Skeletal muscle tissue (tissue), 4 donors: ENCODE results near the gene ANO7. TPM values are rescaled to one million over a fixed set of nuclear protein-coding genes. Genes with fewer than 3 reads are reported as not detected.
"Not testable (repeated sequence)": the region's sequence is repeated elsewhere in the genome, so short reads cannot be mapped to it uniquely, and the experiment has no call there.

Source experiments
- H3K27ac ChIP-seq: one replicate; pipeline ENCODE4 v1.7.0; 2013; ENCODE audit warnings: mild to moderate bottlenecking, low read depth, low read length, inconsistent platforms
- H3K27me3 ChIP-seq, 3 donors: one replicate each; pipeline ENCODE4 v1.7.0; 2013; ENCODE audit warnings: low read length in 3 of 3; ENCODE audit not compliant: control insufficient read depth in 3 of 3, insufficient read depth in 3 of 3
- H3K36me3 ChIP-seq, 3 donors: one replicate each; pipeline ENCODE4 v1.7.0; 2013; ENCODE audit warnings: low read length in 3 of 3; ENCODE audit not compliant: control insufficient read depth in 3 of 3, insufficient read depth in 3 of 3
- H3K4me1 ChIP-seq, 3 donors: one replicate each; pipeline ENCODE4 v1.7.0; 2013; ENCODE audit warnings: low read length in 3 of 3, mild to moderate bottlenecking in 3 of 3; ENCODE audit not compliant: control insufficient read depth in 3 of 3, insufficient read depth in 3 of 3
- H3K4me3 ChIP-seq, 3 donors: one replicate each; pipeline ENCODE4 v1.7.0; 2013; ENCODE audit warnings: low read length in 3 of 3
- H3K9ac ChIP-seq, 3 donors: one replicate each; pipeline ENCODE4 v1.7.0; 2013; ENCODE audit warnings: low read length in 3 of 3, mild to moderate bottlenecking in 3 of 3, moderate library complexity in 2 of 3, low read depth in 1 of 3
- H3K9me3 ChIP-seq, 3 donors: one replicate each; pipeline ENCODE4 v1.7.0; 2013; ENCODE audit warnings: low read length in 3 of 3; ENCODE audit not compliant: control insufficient read depth in 3 of 3
- total RNA-seq: library from RNA; depleted of rRNA; stranded (reverse); fragments of >200 nt; gene quantifications from one replicate; pipeline ENCODE4 v1.2.3, GENCODE V29; 2014
- donor health status: Osteomylitis.

The ANO7 gene
- total RNA-seq, 1 donor from 2014 or later, result not detected

- Histone ChIP-seq H3K27ac (no peak overlapping the region), H3K4me1 (no peaks in the 10 kb centered on the region)
Observed at GRCh38 chr2:241189093-241189855, 797 bp downstream of the ANO7 start.

DNA sequence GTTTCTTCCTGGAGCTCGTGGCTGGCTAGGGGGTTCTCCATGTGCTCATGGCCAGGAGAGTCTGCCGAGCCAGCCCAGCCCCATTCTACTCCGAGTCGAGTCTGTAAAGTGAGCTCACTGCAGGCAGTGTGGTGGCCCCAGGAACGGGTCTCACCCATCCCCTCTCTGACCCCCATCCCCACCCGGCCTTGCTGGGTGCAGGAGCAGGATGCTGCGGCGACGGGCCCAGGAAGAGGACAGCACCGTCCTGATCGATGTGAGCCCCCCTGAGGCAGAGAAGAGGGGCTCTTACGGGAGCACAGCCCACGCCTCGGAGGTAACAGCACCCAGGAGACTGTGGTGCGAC is 1.4 kb downstream of the ANO7 start:
- Histone ChIP-seq H3K9ac (no peak overlapping the region), H3K27me3 (peaks cover 0 to 12% (median 0%) of the 10 kb centered on the region in 3 donors), H3K36me3 (no peaks in the 10 kb centered on the region), H3K27ac (no peak overlapping the region), H3K9me3 (no peaks in the 10 kb centered on the region), H3K4me3 (no peak overlapping the region), H3K4me1 (no peaks in the 10 kb centered on the region)

More at GRCh38 chr2:241189093-241189855, 797 bp downstream of the ANO7 start:
- H3K9ac ChIP-seq, result no peak overlapping the region
- no peaks in the 10 kb centered on the region for H3K9me3 ChIP-seq
- H3K4me3 ChIP-seq, result no peak overlapping the region
- peaks cover 0 to 12% (median 0%) of the 10 kb centered on the region in 3 donors for H3K27me3 ChIP-seq
- no peaks in the 10 kb centered on the region for H3K36me3 ChIP-seq

GRCh38 chr2:241190291-241190981 is 2.0 kb downstream of the ANO7 start:
- H3K4me1 ChIP-seq, result no peaks in the 10 kb centered on the region

DNA sequence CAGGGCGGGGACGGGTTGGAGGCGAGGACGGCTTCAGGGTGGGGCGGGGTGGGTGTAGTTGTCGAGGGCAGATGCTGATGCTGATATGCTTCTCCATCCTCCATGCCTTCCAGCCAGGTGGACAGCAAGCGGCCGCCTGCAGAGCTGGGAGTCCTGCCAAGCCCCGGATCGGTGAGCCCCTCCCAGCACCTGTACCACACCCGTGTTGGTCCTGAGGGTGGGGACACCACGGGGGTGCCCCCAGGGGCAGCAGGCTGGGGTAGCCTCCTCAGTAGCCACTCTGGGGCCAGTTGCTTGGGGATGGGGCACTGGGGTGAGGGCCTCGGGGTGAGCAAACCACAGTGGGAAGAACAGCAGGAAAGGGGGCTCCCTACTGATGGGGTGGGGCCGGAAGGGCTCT is 2.6 kb downstream of the ANO7 start:
- Histone ChIP-seq H3K27me3 (peaks cover 0 to 12% (median 0%) of the 10 kb centered on the region in 3 donors), H3K27ac (no peak overlapping the region), H3K9me3 (no peaks in the 10 kb centered on the region), H3K4me3 (no peak overlapping the region), H3K9ac (no peak overlapping the region), H3K36me3 (no peaks in the 10 kb centered on the region), H3K4me1 (no peaks in the 10 kb centered on the region)

More at GRCh38 chr2:241190291-241190981, 2.0 kb downstream of the ANO7 start:
- Histone ChIP-seq H3K9me3 (no peaks in the 10 kb centered on the region), H3K27ac (no peak overlapping the region), H3K4me3 (no peak overlapping the region), H3K27me3 (peaks cover 0 to 12% (median 0%) of the 10 kb centered on the region in 3 donors), H3K36me3 (no peaks in the 10 kb centered on the region), H3K9ac (no peak overlapping the region)

GRCh38 chr2:241193271-241193670 is 4.8 kb downstream of the ANO7 start:
- Histone ChIP-seq H3K27me3 (peaks cover 0 to 5% (median 0%) of the 10 kb centered on the region in 3 donors), H3K4me1 (no peaks in the 10 kb centered on the region), H3K9ac (no peak overlapping the region), H3K4me3 (no peak overlapping the region), H3K36me3 (no peaks in the 10 kb centered on the region), H3K9me3 (no peaks in the 10 kb centered on the region), H3K27ac (no peak overlapping the region)

GRCh38 chr2:241194811-241195210 is 6.3 kb downstream of the ANO7 start:
- Histone ChIP-seq H3K4me1 (no peaks in the 10 kb centered on the region), H3K4me3 (no peak overlapping the region), H3K27ac (no peak overlapping the region), H3K9ac (no peak overlapping the region), H3K27me3 (no peaks in the 10 kb centered on the region), H3K9me3 (no peaks in the 10 kb centered on the region), H3K36me3 (no peaks in the 10 kb centered on the region)

DNA sequence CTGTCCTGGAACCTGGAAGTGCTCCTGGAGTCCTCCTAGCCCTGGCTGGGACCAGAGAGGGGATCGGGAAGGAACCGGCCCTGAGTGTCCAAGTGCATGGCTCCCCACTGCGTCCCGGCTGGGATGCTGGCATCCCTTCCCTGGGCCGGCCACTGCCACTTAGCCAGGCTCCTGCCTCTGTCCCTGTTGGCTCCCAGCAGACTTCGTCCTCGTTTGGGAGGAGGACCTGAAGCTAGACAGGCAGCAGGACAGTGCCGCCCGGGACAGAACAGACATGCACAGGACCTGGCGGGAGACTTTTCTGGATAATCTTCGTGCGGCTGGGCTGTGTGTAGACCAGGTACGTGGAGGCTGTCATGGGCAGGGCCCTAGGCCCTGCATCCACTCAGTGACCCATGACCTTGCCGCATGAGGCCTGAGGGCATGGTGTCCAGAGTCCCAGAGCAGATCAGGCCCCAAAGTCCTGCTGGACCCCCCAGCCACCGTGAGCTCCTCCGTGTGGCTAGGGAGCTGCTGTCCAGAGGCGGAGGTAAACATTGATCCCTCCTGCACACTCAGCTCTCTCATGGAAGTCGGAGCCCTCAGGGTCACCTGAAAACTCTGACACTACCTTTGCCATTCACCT is 7.1 kb downstream of the ANO7 start:
- Histone ChIP-seq H3K27ac (no peak overlapping the region), H3K9me3 (no peaks in the 10 kb centered on the region), H3K36me3 (no peaks in the 10 kb centered on the region), H3K4me3 (no peak overlapping the region), H3K27me3 (no peaks in the 10 kb centered on the region), H3K4me1 (no peaks in the 10 kb centered on the region), H3K9ac (no peak overlapping the region)

DNA sequence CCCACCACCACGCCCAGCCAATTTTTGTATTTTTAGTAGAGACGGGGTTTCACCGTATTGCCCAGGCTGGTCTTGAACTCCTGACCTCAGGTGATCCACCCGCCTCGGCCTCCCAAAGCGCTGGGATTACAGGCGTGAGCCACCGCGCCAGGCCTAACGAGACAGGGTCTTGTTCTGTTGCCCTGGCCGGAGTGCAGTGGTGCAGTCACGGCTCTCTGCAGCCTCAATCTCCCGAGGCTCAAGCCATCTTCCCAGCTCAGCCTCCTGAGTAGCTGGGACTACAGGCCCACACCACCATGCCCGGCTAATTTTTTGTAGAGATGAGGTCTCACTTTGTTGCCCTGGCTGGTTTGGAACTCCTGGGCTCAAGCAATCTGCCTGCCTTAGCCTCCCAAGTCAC is 8.8 kb downstream of the ANO7 start:
- H3K4me3 ChIP-seq, H3K9ac ChIP-seq, H3K27me3 ChIP-seq: not testable (repeated sequence)

DNA sequence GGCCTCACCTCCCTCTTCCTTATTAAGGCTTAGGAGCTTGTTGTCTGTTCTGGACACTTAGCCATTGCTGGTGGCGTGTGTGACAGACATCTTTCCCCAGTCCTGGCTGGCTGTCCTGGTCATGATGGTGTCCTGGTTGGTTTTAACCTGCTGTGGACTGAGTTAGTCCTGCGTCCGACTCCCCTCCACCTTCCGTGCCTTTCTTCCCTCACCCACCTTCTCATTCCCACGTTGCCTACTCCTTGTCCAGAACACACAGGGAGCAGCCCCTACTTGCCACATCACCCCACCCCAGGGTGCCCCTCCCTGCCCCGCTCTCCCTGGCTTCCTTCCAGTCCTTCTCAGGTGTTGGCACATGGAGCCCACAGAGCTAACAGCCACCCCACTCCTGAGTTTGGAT is 9.5 kb downstream of the ANO7 start:
- Histone ChIP-seq H3K4me1 (no peaks in the 10 kb centered on the region), H3K27me3 (no peaks in the 10 kb centered on the region), H3K27ac (no peak overlapping the region), H3K9me3 (no peaks in the 10 kb centered on the region), H3K36me3 (no peaks in the 10 kb centered on the region), H3K9ac (no peak overlapping the region), H3K4me3 (no peak overlapping the region)

More for the DNA sequence above, 8.8 kb downstream of the ANO7 start:
- not testable (repeated sequence) for H3K27ac ChIP-seq, H3K9me3 ChIP-seq, H3K4me1 ChIP-seq, H3K36me3 ChIP-seq
